NCI-H2196 treated with DMSO at 0.1 percent for 48 hours (cell line): ENCODE results near the gene TMEM209.
"Not testable (repeated sequence)": the region's sequence is repeated elsewhere in the genome, so short reads cannot be mapped to it uniquely, and the experiment has no call there.

Experiments used
- DNase-seq: peaks from one replicate; lab custom pipeline; 2025; ENCODE audit not compliant: unreplicated experiment; lab: John Stamatoyannopoulos, UW

The TMEM209 gene

GRCh38 chr7:130218806-130219620, 13.8 kb upstream of the TMEM209 start:
- DNase-seq = no peak

- no peak for DNase-seq
Measured at GRCh38 chr7:130216750-130217149, 11.5 kb upstream of the TMEM209 start.

GRCh38 chr7:130216025-130216424, 10.8 kb upstream of the TMEM209 start:
- no peak for DNase-seq

GRCh38 chr7:130213828-130214227, 8.6 kb upstream of the TMEM209 start:
- no peak for DNase-seq

DNA sequence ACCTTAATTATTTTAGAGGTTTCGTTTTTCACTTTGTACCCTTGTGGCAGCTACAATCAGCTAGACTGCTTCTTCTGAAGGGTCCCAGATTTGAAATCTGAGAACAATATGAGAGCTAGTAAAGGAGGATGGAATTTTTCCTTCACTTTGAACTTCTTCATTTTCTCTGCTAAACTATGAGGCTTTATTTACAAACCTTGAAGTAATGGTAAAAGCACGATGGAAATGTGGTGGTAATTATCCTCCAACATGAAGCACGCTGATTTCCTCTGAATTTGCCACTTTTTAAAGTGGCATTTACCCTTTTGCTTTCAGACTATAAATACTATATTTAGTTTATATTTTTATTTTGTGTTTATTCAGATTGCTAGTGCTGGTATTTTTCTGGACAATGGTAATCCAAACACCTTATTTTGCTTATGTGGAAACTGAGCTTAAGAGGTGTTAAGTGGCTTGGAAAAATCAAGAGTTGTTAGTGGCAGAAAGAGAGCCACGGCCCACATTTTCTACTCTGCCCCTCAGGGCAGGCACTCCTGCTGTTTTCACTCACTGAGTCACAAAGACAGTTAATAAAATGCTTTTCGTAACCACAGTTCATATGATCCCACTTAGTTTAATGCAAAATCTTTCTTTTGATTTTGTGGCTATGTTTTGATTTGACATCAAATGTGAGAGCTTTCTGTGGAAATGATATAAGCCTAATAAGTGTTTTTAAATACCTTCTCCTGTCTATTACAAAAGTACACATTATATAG, 5.2 kb upstream of the TMEM209 start:
- no peak for DNase-seq

DNA sequence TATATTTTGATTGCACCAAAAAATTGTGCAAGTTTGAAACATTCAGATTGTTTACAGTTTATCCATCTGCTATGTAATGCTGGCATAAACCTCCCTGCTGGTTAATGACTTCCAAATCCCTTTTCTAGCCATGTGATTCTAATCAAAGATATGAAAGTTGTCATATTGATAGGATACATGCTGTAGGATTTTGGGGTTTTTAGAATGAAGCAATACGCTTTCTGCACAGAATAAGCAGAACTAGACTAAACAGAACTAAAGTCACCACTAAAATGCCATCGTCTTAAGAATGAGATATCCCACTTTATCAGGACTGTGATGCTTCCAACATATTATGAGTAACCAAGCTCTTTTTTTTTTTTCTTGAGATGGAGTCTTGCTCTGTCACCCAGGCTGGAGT, 3.3 kb upstream of the TMEM209 start:
- DNase-seq = no peak

GRCh38 chr7:130207642-130208041, 2.4 kb upstream of the TMEM209 start, which contains the start of gene SSMEM1:
TSS of gene SSMEM1 (plus strand) at chr7:130207860. CDS start at chr7:130207911, 51 bp downstream.
- DNase-seq = no peak

- DNase-seq = no peak
Measured at GRCh38 chr7:130207033-130207432, 1.8 kb upstream of the TMEM209 start.

GRCh38 chr7:130201796-130202195, 3.4 kb downstream of the TMEM209 start:
- no peak for DNase-seq

DNA sequence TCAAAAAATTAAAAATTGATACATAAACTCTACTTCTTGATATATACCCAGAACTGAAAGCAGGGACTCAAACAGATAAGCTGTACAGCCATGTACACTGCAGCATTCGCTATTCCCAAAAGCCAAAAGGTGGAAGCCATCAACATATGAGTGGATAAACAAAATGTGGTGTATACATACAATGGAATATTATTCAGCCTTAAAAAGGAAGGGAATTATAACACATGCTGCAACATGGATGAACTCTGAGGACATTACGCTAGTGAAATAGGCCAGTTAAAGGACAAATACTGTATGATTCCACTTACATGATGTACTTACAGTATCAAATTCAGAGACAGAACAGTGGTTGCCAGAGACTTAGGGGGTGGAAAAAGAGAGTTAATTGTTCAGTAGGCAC, 8.1 kb downstream of the TMEM209 start:
- no peak for DNase-seq

DNA sequence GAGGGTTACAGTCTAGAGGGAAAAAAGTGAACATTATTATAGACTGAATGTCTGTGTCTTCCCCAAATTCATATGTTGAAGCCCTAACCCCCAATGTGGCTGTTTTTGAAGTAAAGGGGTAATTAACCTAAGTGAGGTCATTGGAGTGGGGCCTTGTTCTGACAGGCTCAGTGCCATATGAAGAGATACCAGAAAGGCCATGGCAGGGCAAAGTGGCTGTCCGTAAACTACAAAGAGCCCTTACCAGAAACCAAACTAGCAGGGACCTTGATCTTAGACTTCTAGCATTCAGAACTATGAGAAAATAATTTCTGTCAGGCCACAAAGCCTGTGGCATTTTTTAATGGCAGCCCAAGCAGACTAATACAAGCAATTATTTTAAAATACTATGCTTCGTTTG, 8.7 kb downstream of the TMEM209 start:
- DNase-seq = no peak

DNA sequence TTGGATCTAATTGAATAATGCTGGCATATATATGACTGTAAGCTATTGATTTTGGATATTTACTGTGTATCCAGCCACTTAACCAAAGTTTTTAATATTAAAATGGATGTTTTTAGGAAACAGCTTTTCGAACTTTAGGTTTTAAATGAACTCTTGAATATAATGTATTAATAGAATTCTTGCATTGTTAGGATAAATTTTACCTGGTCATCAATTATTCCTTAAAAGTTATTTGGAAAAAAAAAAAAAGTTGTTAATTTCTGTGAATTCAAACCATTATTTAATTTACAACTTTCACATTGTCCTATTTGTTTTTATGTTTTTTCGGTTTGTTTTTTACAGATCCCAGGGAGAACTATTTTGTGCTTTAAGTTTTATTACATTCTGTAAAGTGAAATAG, 9.8 kb downstream of the TMEM209 start:
- DNase-seq = no peak

GRCh38 chr7:130191791-130192190, 13.4 kb downstream of the TMEM209 start:
- no peak for DNase-seq

DNA sequence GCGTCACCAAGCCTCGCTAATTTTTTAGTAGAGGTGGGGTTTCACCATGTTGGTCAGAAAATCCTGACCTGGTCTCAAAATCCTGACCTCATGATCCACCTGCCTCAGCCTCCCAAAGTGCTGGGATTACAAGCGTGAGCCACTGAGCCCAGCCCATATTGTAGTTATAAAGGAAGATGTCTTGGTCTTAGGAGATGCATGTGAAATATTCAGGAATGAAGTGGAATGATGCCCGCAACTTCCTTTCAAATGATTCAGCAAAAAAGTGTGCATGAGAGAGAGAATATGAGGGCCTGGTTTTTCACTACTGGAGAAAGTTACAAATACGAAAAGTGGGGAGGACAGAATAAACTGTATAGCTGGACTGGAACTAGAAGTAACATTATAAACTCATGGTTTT, 15.9 kb downstream of the TMEM209 start:
- DNase-seq = no peak

DNA sequence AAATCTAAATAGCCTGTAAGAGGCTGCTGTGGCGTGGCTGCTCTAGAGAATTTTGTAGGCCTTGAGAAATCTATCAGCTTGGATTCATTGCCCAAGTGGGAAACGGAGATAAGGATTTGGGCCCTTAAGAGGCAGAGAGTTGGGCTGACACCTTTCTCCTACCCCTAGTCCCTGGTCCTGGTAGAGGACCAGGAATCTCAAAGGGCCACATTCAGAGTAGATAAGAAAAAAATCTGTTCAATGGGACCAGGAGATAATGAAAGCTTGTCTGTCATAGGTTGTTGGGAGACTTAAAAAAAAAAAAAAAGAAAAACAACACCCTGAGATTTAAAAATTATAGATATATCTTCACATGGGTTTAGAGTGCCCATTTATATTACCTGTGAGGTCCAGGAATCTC, 17.8 kb downstream of the TMEM209 start:
- no peak for DNase-seq

GRCh38 chr7:130184349-130184748, 20.9 kb downstream of the TMEM209 start:
- not testable (repeated sequence) for DNase-seq

DNA sequence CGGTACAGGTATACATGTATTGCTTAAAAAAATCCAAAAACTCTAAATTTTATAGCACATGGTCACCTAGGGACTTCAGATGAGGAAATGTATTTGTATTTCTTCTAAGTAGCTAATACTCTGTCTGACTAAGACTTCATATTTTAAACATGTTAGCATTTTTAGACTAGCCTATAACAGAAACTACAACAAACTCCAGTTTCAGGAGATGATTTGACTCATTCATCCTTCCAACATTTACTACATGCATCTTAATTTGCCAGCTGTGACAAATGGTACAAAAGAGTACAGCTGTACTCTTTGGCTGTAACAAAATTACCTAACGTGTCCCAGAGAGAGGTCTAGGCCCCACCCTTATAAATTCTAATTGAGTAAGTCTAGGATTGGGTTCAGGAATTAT, 22.2 kb downstream of the TMEM209 start:
- DNase-seq = no peak

GRCh38 chr7:130181263-130181605, 24.0 kb downstream of the TMEM209 start:
- no peak for DNase-seq

DNA sequence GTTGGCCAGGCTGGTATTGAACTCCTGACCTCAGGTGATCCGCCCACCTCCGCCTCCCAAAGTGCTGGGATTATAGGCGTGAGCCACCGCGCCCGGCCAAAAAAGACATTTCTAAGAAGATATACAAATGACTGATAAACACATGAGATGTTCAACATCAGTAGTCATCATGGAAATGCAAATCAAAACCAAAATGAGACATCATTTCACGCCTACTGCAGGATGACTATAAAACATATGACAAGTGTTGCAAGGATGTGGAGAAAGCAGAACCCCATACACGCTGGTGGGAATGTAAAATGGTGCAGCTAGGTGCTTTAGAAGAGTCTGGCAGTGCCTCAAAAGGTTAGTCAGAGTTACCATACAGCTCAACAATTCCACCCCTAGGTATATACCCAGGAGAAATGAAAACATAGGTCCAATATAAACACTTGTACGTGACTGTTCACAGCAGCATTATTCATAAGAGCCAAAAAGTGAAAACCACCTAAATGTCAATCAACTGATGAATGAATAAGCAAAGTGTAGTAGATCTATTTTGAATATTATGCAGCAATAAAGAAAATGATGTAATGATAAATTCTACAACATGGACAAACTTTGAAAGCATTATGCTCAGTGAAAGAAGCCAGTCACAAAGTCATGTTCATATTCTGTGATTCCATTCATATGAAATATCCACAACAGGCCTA, 24.5 kb downstream of the TMEM209 start:
- DNase-seq = no peak

- DNase-seq = no peak
Measured at GRCh38 chr7:130179631-130180030, 25.6 kb downstream of the TMEM209 start.

DNA sequence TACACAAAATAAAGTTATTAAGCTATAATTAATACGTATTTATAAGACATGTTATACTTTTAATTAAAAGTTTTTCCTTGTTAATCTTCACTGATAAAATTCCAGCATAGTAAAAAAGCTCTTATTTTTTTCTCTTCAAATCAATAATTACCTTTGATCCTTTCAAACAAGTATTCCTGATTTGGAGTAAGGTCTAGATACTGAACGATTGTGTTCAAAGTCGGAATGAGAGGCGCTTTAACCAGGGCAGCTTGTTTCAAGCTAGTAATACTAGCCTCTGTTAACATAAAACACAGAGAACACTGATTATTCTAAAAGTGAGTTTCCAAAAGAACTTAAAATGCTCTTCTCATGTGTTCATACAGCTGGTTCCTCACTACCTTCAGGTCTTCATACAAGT, 27.0 kb downstream of the TMEM209 start:
- no peak for DNase-seq
